ENCODE data around the gene CST2. TPM values are rescaled to one million over a fixed set of nuclear protein-coding genes. Genes with fewer than 3 reads are reported as not detected.

The CST2 gene
- total and polyA plus RNA-seq, 2 donors (not counting 1 experiment from before 2014, with no cell fraction given), result not detected

DNA sequence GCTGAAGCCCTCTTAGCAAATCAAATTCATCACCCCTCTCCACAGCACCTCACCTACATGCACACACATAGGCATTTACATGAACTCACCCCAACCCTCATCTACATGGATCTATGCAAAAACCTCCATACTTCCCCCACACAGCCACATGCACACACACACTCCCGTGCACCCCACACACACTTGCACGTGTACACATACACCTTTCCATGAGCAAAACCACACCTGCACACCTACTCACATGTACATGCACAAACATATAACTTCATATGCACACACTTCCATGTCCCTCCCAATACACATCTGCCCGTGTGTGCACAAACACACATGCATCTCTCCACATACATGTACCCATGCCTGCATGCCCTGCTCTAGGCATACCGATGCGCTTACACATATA is 29.7 kb upstream of the CST2 start:
- ChIA-PET CTCF (no interaction called here), POLR2A (no interaction called here)
- H3K9me3 ChIP-seq (ENCODE audit: control extremely low read depth in 1 of 3, control insufficient read depth in 2 of 3, insufficient read depth in 1 of 3, low read length in 2 of 3), result no peaks in the 10 kb centered on the region

DNA sequence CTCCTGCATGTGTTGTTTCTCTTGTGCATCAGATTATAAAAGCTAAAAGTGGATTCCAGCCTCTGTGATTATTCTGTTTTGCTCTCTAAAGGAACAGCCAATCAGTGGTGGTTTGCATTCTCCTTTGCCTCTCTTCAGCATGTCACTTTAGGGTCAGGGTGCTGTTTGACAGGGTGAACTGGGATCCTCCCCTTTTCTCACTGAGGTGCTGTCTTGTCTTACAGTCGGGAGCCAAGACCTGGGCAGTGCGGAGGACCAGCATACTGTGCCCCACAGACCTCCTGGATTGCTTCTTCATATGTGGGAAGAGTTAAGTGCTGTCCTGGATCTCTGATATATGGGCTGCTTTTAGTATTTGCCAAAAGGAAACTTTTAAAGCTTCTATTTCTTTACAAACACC is 15.2 kb upstream of the CST2 start:
- Histone ChIP-seq H3K4me1 (ENCODE audit: control insufficient read depth in 2 of 2, insufficient read depth in 2 of 2, low read length in 2 of 2) (no peaks in the 10 kb centered on the region), H4K20me1 (ENCODE audit: control insufficient read depth, insufficient read depth, low read length, poor library complexity, severe bottlenecking) (no peaks in the 10 kb centered on the region), H3K27me3 (replicated peaks in 1 of 4; ENCODE audit: control extremely low read depth in 1 of 4, control insufficient read depth in 3 of 4, insufficient read depth in 4 of 4, low read length in 3 of 4) (no peaks in the 10 kb centered on the region), H3K9me3 (ENCODE audit: control extremely low read depth in 1 of 3, control insufficient read depth in 2 of 3, insufficient read depth in 1 of 3, low read length in 2 of 3) (no peaks in the 10 kb centered on the region), H3K4me2 (replicated peaks; ENCODE audit: low read depth, low read length, poor library complexity, severe bottlenecking) (no peak overlapping the region), H3K9ac (ENCODE audit: low read length) (no peak overlapping the region), H3K79me2 (ENCODE audit: control insufficient read depth, insufficient read depth, low read length) (no peaks in the 10 kb centered on the region), H2AFZ (ENCODE audit: insufficient read depth, low read depth, low read length, poor library complexity, severe bottlenecking) (no peak overlapping the region), H3K4me3 (ENCODE audit: control extremely low read depth in 1 of 5, extremely low read depth in 1 of 5, insufficient read depth in 1 of 5, low read depth in 2 of 5, low read length in 4 of 5) (no peak overlapping the region), H3K36me3 (replicated peaks in 1 of 2; ENCODE audit: control extremely low read depth in 1 of 2, control insufficient read depth in 1 of 2, extremely low read depth in 1 of 2, insufficient read depth in 2 of 2, low read length in 1 of 2) (no peaks in the 10 kb centered on the region), H3K27ac (ENCODE audit: low read length in 2 of 2) (no peak overlapping the region)
- intact Hi-C loops (cut with micrococcal nuclease), result no loop called here
- no CpG with 5 or more reads among the region's 2 CpGs for WGBS (ENCODE audit: insufficient coverage)
- Mint-ChIP-seq H3K27me3 (peaks cover 3% of the 10 kb centered on the region), H3K4me1 (no peaks in the 10 kb centered on the region), H3K9me3 (ENCODE audit: insufficient read depth) (peaks cover 6% of the 10 kb centered on the region), H3K27ac (no peak overlapping the region), H3K4me3 (no peak overlapping the region)
- ChIA-PET POLR2A (no interaction called here), CTCF (no interaction called here)
- DNase-seq (no peak), ATAC-seq (ENCODE audit: low read depth) (no peak)
- TF ChIP-seq, protein P1, sequence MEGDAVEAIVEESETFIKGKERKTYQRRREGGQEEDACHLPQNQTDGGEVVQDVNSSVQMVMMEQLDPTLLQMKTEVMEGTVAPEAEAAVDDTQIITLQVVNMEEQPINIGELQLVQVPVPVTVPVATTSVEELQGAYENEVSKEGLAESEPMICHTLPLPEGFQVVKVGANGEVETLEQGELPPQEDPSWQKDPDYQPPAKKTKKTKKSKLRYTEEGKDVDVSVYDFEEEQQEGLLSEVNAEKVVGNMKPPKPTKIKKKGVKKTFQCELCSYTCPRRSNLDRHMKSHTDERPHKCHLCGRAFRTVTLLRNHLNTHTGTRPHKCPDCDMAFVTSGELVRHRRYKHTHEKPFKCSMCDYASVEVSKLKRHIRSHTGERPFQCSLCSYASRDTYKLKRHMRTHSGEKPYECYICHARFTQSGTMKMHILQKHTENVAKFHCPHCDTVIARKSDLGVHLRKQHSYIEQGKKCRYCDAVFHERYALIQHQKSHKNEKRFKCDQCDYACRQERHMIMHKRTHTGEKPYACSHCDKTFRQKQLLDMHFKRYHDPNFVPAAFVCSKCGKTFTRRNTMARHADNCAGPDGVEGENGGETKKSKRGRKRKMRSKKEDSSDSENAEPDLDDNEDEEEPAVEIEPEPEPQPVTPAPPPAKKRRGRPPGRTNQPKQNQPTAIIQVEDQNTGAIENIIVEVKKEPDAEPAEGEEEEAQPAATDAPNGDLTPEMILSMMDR (IDR thresholded peaks at IDR 0.05), result no peak
- no peak for TF ChIP-seq EZH2 (IDR thresholded peaks at IDR 0.05; ENCODE audit: borderline replicate concordance, insufficient read depth, low read depth, low read length, poor library complexity, severe bottlenecking)

More for the DNA sequence above, 29.7 kb upstream of the CST2 start:
- no peaks in the 10 kb centered on the region for H3K9me3 Mint-ChIP-seq (ENCODE audit: insufficient read depth)
- no peaks in the 10 kb centered on the region for H3K79me2 ChIP-seq (ENCODE audit: control insufficient read depth, insufficient read depth, low read length)
- no peaks in the 10 kb centered on the region for H4K20me1 ChIP-seq (ENCODE audit: control insufficient read depth, insufficient read depth, low read length, poor library complexity, severe bottlenecking)
- no peak overlapping the region for H3K4me3 ChIP-seq (ENCODE audit: control extremely low read depth in 1 of 5, extremely low read depth in 1 of 5, insufficient read depth in 1 of 5, low read depth in 2 of 5, low read length in 4 of 5)
- H3K4me2 ChIP-seq (replicated peaks; ENCODE audit: low read depth, low read length, poor library complexity, severe bottlenecking), result no peak overlapping the region
- intact Hi-C loops (cut with micrococcal nuclease), result no loop called here
- H3K27ac Mint-ChIP-seq, result no peak overlapping the region
- TF ChIP-seq, protein P1 (IDR thresholded peaks at IDR 0.05), result no peak
- TF ChIP-seq EZH2 (IDR thresholded peaks at IDR 0.05; ENCODE audit: borderline replicate concordance, insufficient read depth, low read depth, low read length, poor library complexity, severe bottlenecking), result no peak
- no peak overlapping the region for H3K4me3 Mint-ChIP-seq
- WGBS (ENCODE audit: insufficient coverage), result 96% methylated on average over 5 of the region's 5 CpGs
- no peak overlapping the region for H3K9ac ChIP-seq (ENCODE audit: low read length)
- no peaks in the 10 kb centered on the region for H3K36me3 ChIP-seq (replicated peaks in 1 of 2; ENCODE audit: control extremely low read depth in 1 of 2, control insufficient read depth in 1 of 2, extremely low read depth in 1 of 2, insufficient read depth in 2 of 2, low read length in 1 of 2)
- H3K27ac ChIP-seq (ENCODE audit: low read length in 2 of 2), result no peak overlapping the region
- H3K27me3 Mint-ChIP-seq, result no peaks in the 10 kb centered on the region
- ATAC-seq (ENCODE audit: low read depth) (no peak), DNase-seq (no peak)
- H2AFZ ChIP-seq (ENCODE audit: insufficient read depth, low read depth, low read length, poor library complexity, severe bottlenecking), result no peak overlapping the region
- H3K27me3 ChIP-seq (replicated peaks in 1 of 4; ENCODE audit: control extremely low read depth in 1 of 4, control insufficient read depth in 3 of 4, insufficient read depth in 4 of 4, low read length in 3 of 4), result no peaks in the 10 kb centered on the region
- no peaks in the 10 kb centered on the region for H3K4me1 Mint-ChIP-seq
- no peaks in the 10 kb centered on the region for H3K4me1 ChIP-seq (ENCODE audit: control insufficient read depth in 2 of 2, insufficient read depth in 2 of 2, low read length in 2 of 2)
